GM21367 (cell line): ENCODE measurements around the gene SLC8A1.

Source experiments
- ATAC-seq: cut with Tn5 transposase; IDR thresholded peaks from one replicate; pipeline ENCODE4 v1.9.1; 2021; ENCODE audit not compliant: unreplicated experiment

Gene SLC8A1

GRCh38 chr2:40458271-40458794 lies 6.4 kb upstream of the SLC8A1 start:
- no peak for ATAC-seq

GRCh38 chr2:40457837-40458236 lies 5.9 kb upstream of the SLC8A1 start:
- no peak for ATAC-seq

- ATAC-seq: no peak
These were observed 5.5 kb upstream of the SLC8A1 start for GRCh38 chr2:40457366-40457765.

GRCh38 chr2:40456926-40457325 lies 5.0 kb upstream of the SLC8A1 start:
- no peak for ATAC-seq

GRCh38 chr2:40455661-40456060 lies 3.8 kb upstream of the SLC8A1 start:
- no peak for ATAC-seq

- ATAC-seq: no peak
These were observed 2.4 kb upstream of the SLC8A1 start for GRCh38 chr2:40454321-40454720.

- ATAC-seq: no peak
These were observed 896 bp upstream of the SLC8A1 start for GRCh38 chr2:40452786-40453185.

GRCh38 chr2:40450796-40451430 lies 977 bp downstream of the SLC8A1 start:
- ATAC-seq: no peak

- no peak for ATAC-seq
These were observed 1.7 kb downstream of the SLC8A1 start for GRCh38 chr2:40450066-40450795.

- no peak for ATAC-seq
These were observed 3.3 kb downstream of the SLC8A1 start for GRCh38 chr2:40448476-40449079.

GRCh38 chr2:40445467-40445866 lies 6.4 kb downstream of the SLC8A1 start:
- ATAC-seq: no peak

GRCh38 chr2:40440835-40441234 lies 11.1 kb downstream of the SLC8A1 start:
- no peak for ATAC-seq

- ATAC-seq: no peak
These were observed 12.4 kb downstream of the SLC8A1 start for GRCh38 chr2:40439473-40439872.

GRCh38 chr2:40436093-40436475 lies 15.8 kb downstream of the SLC8A1 start:
- no peak for ATAC-seq

- no peak for ATAC-seq
These were observed 16.3 kb downstream of the SLC8A1 start for GRCh38 chr2:40435426-40436092.

- no peak for ATAC-seq
These were observed 17.1 kb downstream of the SLC8A1 start for GRCh38 chr2:40434731-40435271.

GRCh38 chr2:40433736-40434135 lies 18.2 kb downstream of the SLC8A1 start:
- ATAC-seq: no peak

GRCh38 chr2:40432921-40433483 lies 18.9 kb downstream of the SLC8A1 start:
- ATAC-seq: no peak

- ATAC-seq: no peak
These were observed 20.3 kb downstream of the SLC8A1 start for GRCh38 chr2:40431600-40431955.

GRCh38 chr2:40430776-40431599 lies 20.9 kb downstream of the SLC8A1 start:
- no peak for ATAC-seq
